Activated CD8-positive, alpha-beta T cell treated with anti-CD3 and anti-CD28 coated beads, Interleukin-2, amount 10 ng/mL, durations not matched to agents 7 days and 5 days (primary cell): Measurements from ENCODE around the gene EFL1. TPM values are rescaled to one million over a fixed set of nuclear protein-coding genes. Genes with fewer than 3 reads are reported as not detected.
"Not testable (repeated sequence)": the region's sequence is repeated elsewhere in the genome, so short reads cannot be mapped to it uniquely, and the experiment has no call there.

Experiments
- ATAC-seq: fragments of 150-1000 bp; cut with Tn5 transposase; one replicate; pipeline ENCODE4 v1.10.0; 2021; ENCODE audit warnings: moderate library complexity
- CTCF ChIA-PET: fragments of 350-600 bp; sonication (Branson Sonifier 250); formaldehyde crosslinking; loops from one replicate; lab custom pipeline; 2021; ENCODE audit warnings: antibody characterized with exemption; lab: Charles Lee
- POLR2A ChIA-PET: fragments of 350-600 bp; sonication (Branson Sonifier 250); formaldehyde crosslinking; loops from one replicate; lab custom pipeline; 2021; ENCODE audit warnings: antibody characterized with exemption; lab: Charles Lee
- DNase-seq: peaks from one replicate; pipeline ENCODE4 v3.0.0-alpha.2; 2020
- H3K27ac Mint-ChIP-seq: one replicate; pipeline ENCODE4 v1.8.0; 2021; ENCODE audit warnings: mild to moderate bottlenecking, mixed read lengths
- H3K27me3 Mint-ChIP-seq: one replicate; pipeline ENCODE4 v1.8.0; 2021; ENCODE audit warnings: low read depth, mixed read lengths
- H3K36me3 Mint-ChIP-seq: one replicate; pipeline ENCODE4 v1.8.0; 2021; ENCODE audit warnings: low read depth, mixed read lengths
- H3K4me1 Mint-ChIP-seq: one replicate; pipeline ENCODE4 v1.8.0; 2021; ENCODE audit warnings: low read depth, mixed read lengths
- H3K4me3 Mint-ChIP-seq: one replicate; pipeline ENCODE4 v1.8.0; 2021; ENCODE audit warnings: mild to moderate bottlenecking, mixed read lengths
- H3K9me3 Mint-ChIP-seq: one replicate; pipeline ENCODE4 v1.8.0; 2022; ENCODE audit warnings: mixed read lengths; ENCODE audit not compliant: insufficient read depth
- total RNA-seq, 2 experiments: library from RNA; stranded (reverse); gene quantifications; one replicate each; pipeline ENCODE4 v1.2.3, GENCODE V29; 2021

EFL1 gene
- total RNA-seq, 2 experiments from 2014 or later, result 25.9 to 29.0 TPM

DNA sequence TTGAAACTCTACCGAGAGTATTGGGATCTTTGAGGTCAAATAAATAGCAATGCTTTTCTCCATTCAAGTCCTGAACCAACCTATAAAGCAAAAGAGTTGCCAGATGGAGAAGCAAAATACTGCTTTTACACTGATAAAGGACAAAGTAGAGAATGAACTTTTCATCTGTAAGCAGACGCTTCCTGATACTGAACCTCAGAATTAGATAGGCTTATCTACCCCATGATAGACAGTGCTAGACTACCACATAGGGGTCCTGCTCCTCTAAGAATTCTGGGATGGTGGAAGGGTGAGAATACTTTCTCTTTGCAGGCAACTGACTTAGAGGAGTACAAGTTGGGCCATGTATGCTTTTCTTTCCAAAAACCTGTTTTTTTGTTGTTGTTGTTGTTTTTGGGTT lies 9.6 kb upstream of the EFL1 start:
- DNase-seq (no peak), ATAC-seq (no peak)
- Mint-ChIP-seq H3K4me3 (no peak overlapping the region), H3K9me3 (peaks cover 14% of the 10 kb centered on the region), H3K4me1 (no peaks in the 10 kb centered on the region), H3K27ac (no peak overlapping the region), H3K27me3 (peaks cover 24% of the 10 kb centered on the region), H3K36me3 (peaks cover 5% of the 10 kb centered on the region)
- ChIA-PET CTCF (no interaction called here), POLR2A (interaction anchor here (1.3 kb wide), 1 partner anchor 10 kb away, joined by 5 read pairs; the partner anchor contains the start of genes EFL1 and SAXO2)

DNA sequence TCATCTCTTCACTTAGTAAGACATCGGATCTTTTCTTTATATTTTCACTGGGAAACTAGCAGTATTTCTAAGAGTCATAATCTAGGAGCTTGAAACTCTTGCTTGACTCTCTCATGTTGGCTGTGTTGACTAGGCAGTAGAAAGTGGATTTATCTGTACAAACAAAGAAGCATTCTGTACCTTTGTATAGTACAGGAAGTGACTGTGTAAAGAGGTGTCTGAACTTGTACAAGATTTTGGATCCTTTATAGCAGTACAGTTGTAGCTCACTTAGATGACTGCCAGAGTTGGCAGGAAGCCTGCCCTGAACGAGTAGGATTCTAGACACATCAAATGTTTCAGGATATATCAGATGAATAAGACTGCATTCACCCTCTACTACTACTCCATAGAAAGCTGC lies 5.9 kb upstream of the EFL1 start:
- CTCF ChIA-PET, result interaction anchor here (1.0 to 1.4 kb wide), 3 partner anchors 12 to 37 kb away, joined by 3 to 4 read pairs (median 3); no protein-coding TSS in a partner anchor
- not testable (repeated sequence) for H3K4me3 Mint-ChIP-seq

DNA sequence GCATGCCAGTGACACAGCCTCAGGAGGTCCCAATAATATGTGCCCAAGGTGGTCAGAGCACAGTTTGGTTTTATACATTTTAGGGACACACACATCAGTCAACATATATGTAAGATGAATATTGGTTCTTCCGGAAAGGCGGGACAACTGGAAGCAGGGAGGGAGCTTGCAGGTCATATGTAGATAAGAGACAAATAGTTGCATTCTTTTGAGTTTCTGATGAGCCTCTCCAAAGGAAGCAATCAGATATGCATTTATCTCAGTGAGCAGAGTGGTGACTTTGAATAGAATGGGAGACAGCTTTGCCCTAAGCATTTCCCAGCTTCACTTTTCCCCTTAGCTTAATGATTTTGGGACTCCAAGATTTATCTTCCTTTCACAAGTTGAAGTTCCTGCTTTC lies 4.6 kb upstream of the EFL1 start:
- H3K27ac Mint-ChIP-seq, DNase-seq, H3K27me3 Mint-ChIP-seq, H3K36me3 Mint-ChIP-seq, H3K4me3 Mint-ChIP-seq, POLR2A ChIA-PET, H3K9me3 Mint-ChIP-seq, ATAC-seq: not testable (repeated sequence)
- H3K4me1 Mint-ChIP-seq, result peaks cover 12% of the 10 kb centered on the region
- CTCF ChIA-PET, result interaction anchor here (0.8 kb wide), 1 partner anchor 17 kb away, joined by 3 read pairs; no protein-coding TSS in a partner anchor

More for the DNA sequence above, 5.9 kb upstream of the EFL1 start:
- H3K4me1 Mint-ChIP-seq, H3K9me3 Mint-ChIP-seq, ATAC-seq, H3K36me3 Mint-ChIP-seq, POLR2A ChIA-PET, DNase-seq, H3K27me3 Mint-ChIP-seq: not testable (repeated sequence)
- H3K27ac Mint-ChIP-seq, result peak overlapping the region; percentile 40

DNA sequence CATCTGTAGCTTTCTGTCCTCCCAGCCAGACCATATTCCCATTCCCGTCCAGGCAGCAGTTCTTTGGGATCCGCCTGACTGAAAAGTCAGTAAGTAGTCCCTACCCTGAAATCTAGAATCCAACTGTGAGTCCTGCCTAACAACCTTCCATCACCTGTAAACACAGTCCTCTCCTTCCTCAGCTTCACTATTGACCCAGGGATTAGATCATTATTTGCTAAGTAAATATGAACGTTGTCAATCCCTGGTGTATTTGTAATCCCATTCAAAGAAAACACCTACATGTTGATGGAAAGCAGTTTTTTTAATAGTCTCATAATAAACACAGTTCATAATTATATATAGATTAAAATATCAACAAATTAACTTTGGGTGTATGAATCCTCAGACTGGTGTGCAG lies 816 bp upstream of the EFL1 start:
- ATAC-seq (no peak), DNase-seq (no peak)
- POLR2A ChIA-PET, result no interaction called here
- H3K4me1 Mint-ChIP-seq, result peaks cover 30% of the 10 kb centered on the region
- H3K4me3 Mint-ChIP-seq, result peak overlapping the region; percentile 92
- no peaks in the 10 kb centered on the region for H3K27me3 Mint-ChIP-seq
- H3K27ac Mint-ChIP-seq, result peak overlapping the region; percentile 4
- CTCF ChIA-PET, result interaction anchor here (1.9 kb wide), 1 partner anchor 17 kb away, joined by 8 read pairs; no protein-coding TSS in a partner anchor
- no peaks in the 10 kb centered on the region for H3K9me3 Mint-ChIP-seq
- peaks cover 17% of the 10 kb centered on the region for H3K36me3 Mint-ChIP-seq

DNA sequence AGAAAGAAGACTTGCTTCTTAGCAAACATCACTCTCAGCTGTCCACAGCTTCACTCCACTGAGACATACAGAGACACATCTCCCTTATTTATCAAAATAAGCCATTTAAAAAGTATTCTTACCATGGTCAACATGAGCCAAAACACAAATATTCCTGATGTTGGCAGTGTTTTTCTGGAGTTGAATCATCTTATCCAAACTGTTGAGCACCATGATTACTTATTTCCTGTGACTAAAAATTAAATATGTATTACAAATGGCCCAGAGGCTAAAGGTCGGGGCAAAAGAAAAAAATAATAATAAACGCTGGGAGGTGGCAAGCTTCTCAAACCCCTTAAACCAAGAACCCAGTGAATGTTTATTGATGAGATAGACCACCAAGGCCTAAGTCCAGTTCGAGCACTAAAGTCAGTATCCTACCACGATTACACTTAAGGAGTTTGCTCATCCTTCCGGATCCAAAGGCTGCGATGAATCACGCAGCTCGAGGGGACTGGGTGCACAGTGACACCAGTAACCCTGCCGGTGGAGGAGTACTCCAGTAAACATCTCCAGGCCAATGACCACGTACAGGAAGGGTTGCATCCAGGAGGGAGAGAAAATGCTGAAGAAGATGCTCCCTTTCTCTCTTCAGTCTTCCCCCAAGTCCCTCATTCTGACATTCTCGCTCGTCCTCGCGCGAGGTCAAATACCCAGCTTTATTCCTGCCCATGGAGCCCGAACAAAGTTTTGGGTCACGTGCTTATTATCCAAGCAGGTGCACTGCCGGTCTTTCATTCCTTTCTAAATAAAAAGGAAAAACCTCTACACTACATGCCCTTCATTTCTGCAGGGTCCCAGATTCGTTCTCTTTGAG lies 740 bp downstream of the EFL1 start:
- H3K36me3 Mint-ChIP-seq, result peaks cover 28% of the 10 kb centered on the region
- POLR2A ChIA-PET, result interaction anchor here (0.6 to 1.2 kb wide), 4 partner anchors 8 to 279 kb away, joined by 3 to 5 read pairs (median 4); partner anchors contain the start of gene RPS17
- ATAC-seq (peak; percentile 20), DNase-seq (peak; percentile 42)
- CTCF ChIA-PET, result interaction anchor here (0.7 to 1.9 kb wide), 2 partner anchors 15 to 19 kb away, joined by 3 to 8 read pairs; no protein-coding TSS in a partner anchor
- not testable (repeated sequence) for H3K27me3 Mint-ChIP-seq, H3K9me3 Mint-ChIP-seq
- peaks cover 30% of the 10 kb centered on the region for H3K4me1 Mint-ChIP-seq
- H3K27ac Mint-ChIP-seq, result peak overlapping the region; percentile 88
- peak overlapping the region; percentile 92 for H3K4me3 Mint-ChIP-seq

DNA sequence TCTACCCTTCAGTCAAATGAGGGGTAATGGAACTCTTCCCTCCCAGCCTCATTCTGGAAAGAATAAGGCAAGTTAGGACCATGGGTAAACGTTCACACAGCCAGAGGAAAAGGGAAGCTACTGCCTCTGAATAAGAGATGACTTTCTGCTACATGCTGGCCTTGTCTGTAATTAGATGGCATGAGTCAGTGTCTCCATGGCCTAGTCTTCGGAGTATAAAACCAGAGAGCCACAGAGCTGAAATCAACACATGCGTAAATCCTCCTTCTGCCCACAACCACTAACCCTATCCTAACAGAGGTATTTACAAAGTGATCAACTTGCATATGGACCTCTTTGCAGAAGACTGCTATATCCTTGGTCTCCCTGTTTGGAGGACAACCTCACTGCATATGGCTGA lies 14.3 kb downstream of the EFL1 start:
- Mint-ChIP-seq H3K36me3 (peaks cover 32% of the 10 kb centered on the region), H3K4me1 (peaks cover 24% of the 10 kb centered on the region)
- H3K27ac Mint-ChIP-seq, ATAC-seq, H3K27me3 Mint-ChIP-seq, CTCF ChIA-PET, H3K4me3 Mint-ChIP-seq, H3K9me3 Mint-ChIP-seq, DNase-seq: not testable (repeated sequence)
- POLR2A ChIA-PET, result interaction anchor here (0.8 kb wide), 1 partner anchor 14 kb away, joined by 3 read pairs; the partner anchor contains the start of genes EFL1 and SAXO2

DNA sequence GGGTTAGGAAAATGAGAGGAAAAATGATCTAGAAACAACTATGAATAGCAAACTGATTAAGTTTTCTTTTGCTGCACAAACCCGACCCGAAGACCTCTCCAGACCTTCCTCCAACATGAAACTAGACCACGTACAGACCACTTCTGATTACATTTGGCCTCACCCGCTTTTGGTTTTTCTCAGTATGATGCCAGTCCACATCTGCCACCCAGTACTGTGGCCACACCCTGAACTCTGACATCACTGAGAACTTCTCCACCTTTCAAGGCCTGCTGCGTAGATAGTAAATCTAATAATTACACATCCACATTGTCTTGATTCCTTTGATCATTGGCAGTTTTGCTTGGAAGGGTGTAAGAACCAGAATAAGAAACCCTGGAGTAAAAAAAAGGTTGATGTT lies 16.6 kb downstream of the EFL1 start:
- Mint-ChIP-seq H3K27ac (peak overlapping the region; percentile 9), H3K4me1 (peaks cover 30% of the 10 kb centered on the region), H3K36me3 (peaks cover 33% of the 10 kb centered on the region)
- CTCF ChIA-PET, H3K9me3 Mint-ChIP-seq, POLR2A ChIA-PET, H3K4me3 Mint-ChIP-seq, H3K27me3 Mint-ChIP-seq: not testable (repeated sequence)
- ATAC-seq (peak; percentile 57), DNase-seq (peak; percentile 25)

DNA sequence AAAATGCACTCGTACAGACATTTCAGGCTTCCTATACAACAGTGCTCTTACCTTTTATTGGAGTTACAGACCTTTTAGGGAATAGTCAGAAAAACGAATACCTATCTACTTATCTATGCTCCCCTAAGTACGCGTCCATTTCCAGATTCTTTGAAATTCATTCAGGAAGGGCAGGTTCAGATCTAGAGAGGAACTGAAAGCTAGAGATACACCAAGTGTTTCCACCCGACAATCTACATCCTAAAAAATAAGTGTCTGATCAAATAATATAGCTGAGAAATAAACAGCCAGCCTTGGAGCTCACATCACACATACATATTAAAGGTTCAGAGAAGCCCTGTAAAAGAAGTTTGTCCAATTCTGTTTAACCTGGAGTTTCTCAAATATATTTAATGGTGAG lies 18.9 kb downstream of the EFL1 start:
- Mint-ChIP-seq H3K36me3 (peaks cover 46% of the 10 kb centered on the region), H3K4me1 (peaks cover 30% of the 10 kb centered on the region)
- ATAC-seq, H3K27ac Mint-ChIP-seq, H3K27me3 Mint-ChIP-seq, CTCF ChIA-PET, POLR2A ChIA-PET, DNase-seq, H3K9me3 Mint-ChIP-seq, H3K4me3 Mint-ChIP-seq: not testable (repeated sequence)

DNA sequence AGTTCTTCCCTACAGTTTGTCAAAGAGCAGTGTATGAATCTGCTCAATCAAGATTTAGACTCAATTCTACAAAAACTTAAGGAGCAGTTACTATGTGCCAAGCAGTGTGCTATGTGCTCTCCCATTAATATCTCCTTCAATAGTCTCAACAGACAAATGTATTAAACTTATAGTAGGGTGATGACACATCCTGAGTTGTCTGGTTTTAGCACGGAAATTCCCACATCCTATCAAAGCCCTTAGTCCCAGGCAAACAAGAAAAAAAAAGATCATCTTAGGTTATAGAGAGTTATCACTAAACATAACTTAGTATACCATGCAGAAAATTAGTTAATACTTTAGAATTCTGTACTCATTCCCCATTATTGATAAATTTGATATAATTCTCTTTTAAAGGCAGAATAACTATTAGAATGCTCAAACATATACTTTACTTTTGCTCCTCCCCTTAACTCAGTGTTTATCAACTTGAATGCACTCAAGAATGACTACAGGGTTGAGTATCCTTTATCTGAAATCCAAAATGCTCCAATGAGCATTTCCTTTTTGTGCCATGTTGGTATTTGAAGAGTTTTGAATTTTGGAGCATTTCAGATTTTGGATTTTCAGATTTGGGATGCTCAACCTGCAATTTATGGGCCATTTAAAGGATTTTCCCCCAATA lies 20.6 kb downstream of the EFL1 start:
- ATAC-seq, H3K27me3 Mint-ChIP-seq, H3K27ac Mint-ChIP-seq, DNase-seq, H3K4me3 Mint-ChIP-seq, H3K9me3 Mint-ChIP-seq, CTCF ChIA-PET: not testable (repeated sequence)
- peaks cover 44% of the 10 kb centered on the region for H3K36me3 Mint-ChIP-seq
- POLR2A ChIA-PET, result interaction anchor here (0.6 kb wide), 1 partner anchor 291 kb away, joined by 3 read pairs; no protein-coding TSS in a partner anchor
- H3K4me1 Mint-ChIP-seq, result peaks cover 35% of the 10 kb centered on the region

DNA sequence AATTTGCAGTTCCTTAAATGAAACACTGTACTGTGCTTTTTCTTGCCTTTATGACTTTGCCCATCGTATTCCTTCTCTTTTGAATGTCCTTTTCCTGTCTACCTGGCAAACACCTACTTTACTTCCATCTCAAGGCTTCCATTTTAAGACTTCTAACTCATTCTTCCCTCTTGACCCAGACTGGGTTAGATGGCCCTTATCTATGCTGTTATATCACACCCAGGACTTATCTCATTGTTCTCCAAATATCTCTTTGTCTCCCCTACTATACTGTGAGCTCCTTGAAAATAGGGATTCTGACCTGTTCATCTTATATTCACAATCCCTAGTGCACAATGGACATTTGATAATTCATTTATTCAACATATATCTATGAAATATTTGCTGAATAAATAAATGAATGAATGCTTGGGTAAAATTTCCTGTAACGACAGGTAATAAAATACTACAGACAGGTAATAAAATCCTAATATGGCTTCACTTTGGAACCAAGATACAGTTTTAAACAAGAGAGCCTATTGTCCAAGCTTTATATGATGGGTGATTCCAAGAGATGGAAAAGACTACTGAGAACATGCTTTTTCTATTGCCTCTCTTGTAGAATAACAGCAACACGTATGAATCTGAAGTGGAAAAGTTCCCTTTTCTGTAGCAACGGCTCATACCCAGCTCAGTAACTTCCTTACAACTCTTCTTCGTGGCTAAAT lies 22.7 kb downstream of the EFL1 start:
- no peak overlapping the region for H3K4me3 Mint-ChIP-seq
- ATAC-seq (no peak), DNase-seq (no peak)
- ChIA-PET CTCF (interaction anchor here (1.0 kb wide), 1 partner anchor 30 kb away, joined by 3 read pairs; no protein-coding TSS in a partner anchor), POLR2A (no interaction called here)
- peaks cover 42% of the 10 kb centered on the region for H3K36me3 Mint-ChIP-seq
- no peak overlapping the region for H3K27ac Mint-ChIP-seq
- no peaks in the 10 kb centered on the region for H3K9me3 Mint-ChIP-seq
- H3K27me3 Mint-ChIP-seq, result no peaks in the 10 kb centered on the region
- peaks cover 17% of the 10 kb centered on the region for H3K4me1 Mint-ChIP-seq

DNA sequence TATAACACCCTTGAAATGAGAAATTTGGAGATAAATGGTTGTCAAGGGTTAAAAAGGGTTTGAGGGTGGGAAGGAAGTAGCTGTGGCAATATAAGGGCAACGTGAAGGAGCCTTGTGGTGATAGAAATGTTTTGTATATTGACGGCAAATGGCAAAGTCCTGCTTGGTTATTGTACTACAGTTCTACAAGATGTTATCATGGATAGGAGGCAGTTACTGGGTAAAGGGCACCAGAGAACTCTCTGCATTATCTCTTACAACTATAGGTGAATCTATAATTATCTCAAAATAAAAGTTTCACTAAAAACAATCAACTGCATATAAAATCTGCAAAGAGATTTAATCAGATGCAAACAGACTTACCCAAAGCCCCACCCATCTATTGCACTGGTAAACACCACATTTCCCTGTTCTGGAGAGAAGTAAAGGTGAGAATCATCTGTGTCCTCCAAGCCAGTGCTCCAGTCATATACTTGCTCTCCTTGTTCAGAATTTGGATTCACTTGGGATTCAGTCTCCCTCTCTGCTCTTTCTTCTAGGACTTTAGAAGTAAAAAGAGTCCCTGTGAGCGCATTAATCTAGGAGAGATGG lies 24.5 kb downstream of the EFL1 start:
- H3K9me3 Mint-ChIP-seq, CTCF ChIA-PET, H3K27ac Mint-ChIP-seq, ATAC-seq, POLR2A ChIA-PET, DNase-seq, H3K4me3 Mint-ChIP-seq, H3K27me3 Mint-ChIP-seq: not testable (repeated sequence)
- H3K4me1 Mint-ChIP-seq, result peaks cover 13% of the 10 kb centered on the region
- peaks cover 38% of the 10 kb centered on the region for H3K36me3 Mint-ChIP-seq
